Ovary (tissue), 9 donors: ENCODE data around the gene RPL31. TPM values are rescaled to one million over a fixed set of nuclear protein-coding genes. Genes with fewer than 3 reads are reported as not detected.

Experiments
- DNase-seq, 5 donors: peaks; one replicate each; pipeline ENCODE4 v3.0.0-alpha.2; 2019 to 2020
- H3K27ac ChIP-seq, 2 donors: fragments of 200-600 bp; one replicate each; pipeline versions ENCODE4 v1.5.1 to v1.8.0; 2019 to 2022
- H3K27me3 ChIP-seq: fragments of 200-600 bp; one replicate; pipeline ENCODE4 v1.8.0; 2022
- H3K36me3 ChIP-seq: fragments of 200-600 bp; sonication (generic); one replicate; pipeline ENCODE4 v1.5.1; 2019
- H3K4me1 ChIP-seq: one replicate; pipeline ENCODE4 v1.8.1; 2013; ENCODE audit warnings: mild to moderate bottlenecking, moderate library complexity; ENCODE audit not compliant: insufficient read depth
- H3K4me3 ChIP-seq: fragments of 200-600 bp; sonication (generic); one replicate; pipeline ENCODE4 v1.5.1; 2017
- H3K9me3 ChIP-seq, 2 donors: fragments of 200-600 bp in 1 of 2; sonication (generic) in 1 of 2; one replicate each; pipeline versions ENCODE4 v1.5.1 to v1.8.1; 2013 to 2019; ENCODE audit warnings: mild to moderate bottlenecking in 1 of 2, moderate library complexity in 1 of 2
- EP300 ChIP-seq: sonication (generic); formaldehyde crosslinking; IDR thresholded peaks from one replicate; pipeline ENCODE4 v1.6.1; 2017; ENCODE audit warnings: antibody characterized with exemption
- POLR2A ChIP-seq: fragments of 450-650 bp; IDR thresholded peaks from one replicate; pipeline ENCODE4 v1.6.1; 2017; ENCODE audit warnings: antibody characterized with exemption, mild to moderate bottlenecking, moderate library complexity
- WGBS, 3 donors: extraction: QIAGEN DNeasy Blood & Tissue Kit in 1 of 3; methylation state at CpG; one replicate each; pipeline versions ENCODE4 v1.1.5 to v1.1.7; 2013 to 2017; 5-methylcytosine and 5-hydroxymethylcytosine counted together
- intact Hi-C, 4 donors: fragments of 100-400 bp; cut with DNase I; formaldehyde crosslinking; loops; one replicate each; pipeline versions ENCODE4 v1.11.0 to v1.15.1; 2022 to 2023
- polyA plus RNA-seq, 2 donors: library from polyadenylated mRNA; stranded (reverse); fragments of 200-250 nt in 1 of 2; fragments of 350-450 nt in 1 of 2; fragmentation: Illumina TruSeq in 1 of 2; extraction: RNeasy Lipid Tissue Mini Kit (QIAGEN cat#74804) in 1 of 2; gene quantifications; one replicate each; pipeline ENCODE4 v1.2.3, GENCODE V29; 2013 to 2014
- total RNA-seq, 7 donors: library from RNA; depleted of rRNA in 2 of 7; stranded (reverse); fragments of >200 nt in 2 of 7; fragmentation: NEBNext Ultra II Directional in 3 of 7; extraction: Animal tissue kit (Norgen Biotek cat#: 25700) in 3 of 7; gene quantifications; one replicate each; pipeline versions ENCODE4 v1.1.0 to v1.2.4, GENCODE V29; 2016 to 2023
- TF ChIP-seq, protein P1 (sequence below), 3 donors: fragments of 450-650 bp in 2 of 3; fragments of 200-600 bp in 1 of 3; IDR thresholded peaks; one replicate each; pipeline versions ENCODE4 v1.5.1 to v1.8.0; 2016 to 2022; ENCODE audit warnings: antibody characterized with exemption in 3 of 3, mild to moderate bottlenecking in 1 of 3
- donor health status: DM: no; HTN: no; CAD: no; lungs with moderate emphysema.
- donor health status: DM: no; HTN: no; CAD: no.
- donor health status: Bipolar disorder and iron deficiency.
- donor health status: DM: yes; HTN: yes; CAD: no.
- donor health status: DM: no; HTN: no; CAD: no.
- donor health status: DM: yes; HTN: yes; CAD: no.

RPL31 gene
- total and polyA plus RNA-seq, 9 donors: 2,349 to 14,384 (median 3,108) TPM

DNA sequence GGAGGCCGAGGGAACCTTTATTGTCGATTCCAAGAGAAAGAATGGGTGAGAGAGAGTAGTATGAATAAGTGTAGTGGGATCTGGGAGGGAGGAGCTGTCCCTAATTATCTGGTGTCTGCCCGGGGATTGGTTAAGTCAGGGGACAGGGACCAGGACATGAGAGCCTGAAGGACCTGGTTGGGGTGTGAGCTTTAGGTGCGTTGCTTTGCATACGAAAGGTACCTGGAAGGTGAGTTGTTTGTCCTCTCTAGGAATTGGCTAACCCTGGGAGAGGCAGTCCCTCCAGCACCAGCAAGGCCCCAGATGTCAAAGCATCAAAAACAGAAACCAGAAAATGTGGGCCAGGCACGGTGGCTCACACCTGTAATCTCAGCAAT, 48.1 kb upstream of the RPL31 start:
- DNase-seq: no peak
- no peaks in the 10 kb centered on the region for H3K4me1 ChIP-seq
- no peaks in the 10 kb centered on the region for H3K36me3 ChIP-seq
- TF ChIP-seq, protein P1, sequence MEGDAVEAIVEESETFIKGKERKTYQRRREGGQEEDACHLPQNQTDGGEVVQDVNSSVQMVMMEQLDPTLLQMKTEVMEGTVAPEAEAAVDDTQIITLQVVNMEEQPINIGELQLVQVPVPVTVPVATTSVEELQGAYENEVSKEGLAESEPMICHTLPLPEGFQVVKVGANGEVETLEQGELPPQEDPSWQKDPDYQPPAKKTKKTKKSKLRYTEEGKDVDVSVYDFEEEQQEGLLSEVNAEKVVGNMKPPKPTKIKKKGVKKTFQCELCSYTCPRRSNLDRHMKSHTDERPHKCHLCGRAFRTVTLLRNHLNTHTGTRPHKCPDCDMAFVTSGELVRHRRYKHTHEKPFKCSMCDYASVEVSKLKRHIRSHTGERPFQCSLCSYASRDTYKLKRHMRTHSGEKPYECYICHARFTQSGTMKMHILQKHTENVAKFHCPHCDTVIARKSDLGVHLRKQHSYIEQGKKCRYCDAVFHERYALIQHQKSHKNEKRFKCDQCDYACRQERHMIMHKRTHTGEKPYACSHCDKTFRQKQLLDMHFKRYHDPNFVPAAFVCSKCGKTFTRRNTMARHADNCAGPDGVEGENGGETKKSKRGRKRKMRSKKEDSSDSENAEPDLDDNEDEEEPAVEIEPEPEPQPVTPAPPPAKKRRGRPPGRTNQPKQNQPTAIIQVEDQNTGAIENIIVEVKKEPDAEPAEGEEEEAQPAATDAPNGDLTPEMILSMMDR (IDR thresholded peaks at IDR 0.05): no peak
- TF ChIP-seq POLR2A (no peak), EP300 (no peak)
- H3K4me3 ChIP-seq: no peak overlapping the region
- intact Hi-C loops: no loop called here
- H3K27ac ChIP-seq: no peak overlapping the region
- no peaks in the 10 kb centered on the region for H3K27me3 ChIP-seq
- WGBS, 3 donors: 76 to 86% (median 83%) methylated on average over 6 of the region's 6 CpGs
- no peaks in the 10 kb centered on the region for H3K9me3 ChIP-seq

DNA sequence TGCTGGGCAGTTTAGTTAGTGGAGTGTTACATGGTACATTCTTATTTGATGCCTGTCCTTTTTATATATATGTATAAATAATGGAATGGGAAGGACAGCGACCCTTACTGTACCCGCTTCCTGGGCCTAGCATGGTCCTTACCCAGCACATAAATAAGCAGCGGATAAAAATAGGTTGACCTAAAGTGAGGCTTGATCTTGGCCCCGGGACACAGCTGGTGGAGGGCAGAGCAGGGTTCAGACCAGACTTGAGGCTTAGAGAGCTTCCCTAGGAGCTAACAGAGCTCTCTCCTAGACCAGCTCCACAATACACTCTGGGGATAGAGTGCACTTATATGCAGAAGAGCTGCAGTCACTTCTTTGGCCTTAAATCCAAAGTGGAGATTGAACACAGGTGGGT, 46.9 kb upstream of the RPL31 start:
- H3K27me3 ChIP-seq: no peaks in the 10 kb centered on the region
- H3K9me3 ChIP-seq: no peaks in the 10 kb centered on the region
- TF ChIP-seq, protein P1 (IDR thresholded peaks at IDR 0.05): no peak
- TF ChIP-seq EP300: no peak
- TF ChIP-seq POLR2A: no peak
- H3K4me3 ChIP-seq: no peak overlapping the region
- no peak for DNase-seq
- H3K36me3 ChIP-seq: no peaks in the 10 kb centered on the region
- no peaks in the 10 kb centered on the region for H3K4me1 ChIP-seq
- intact Hi-C loops: no loop called here
- no peak overlapping the region for H3K27ac ChIP-seq
- WGBS, 3 donors: 86 to 93% (median 88%) methylated on average over 4 of the region's 4 CpGs

DNA sequence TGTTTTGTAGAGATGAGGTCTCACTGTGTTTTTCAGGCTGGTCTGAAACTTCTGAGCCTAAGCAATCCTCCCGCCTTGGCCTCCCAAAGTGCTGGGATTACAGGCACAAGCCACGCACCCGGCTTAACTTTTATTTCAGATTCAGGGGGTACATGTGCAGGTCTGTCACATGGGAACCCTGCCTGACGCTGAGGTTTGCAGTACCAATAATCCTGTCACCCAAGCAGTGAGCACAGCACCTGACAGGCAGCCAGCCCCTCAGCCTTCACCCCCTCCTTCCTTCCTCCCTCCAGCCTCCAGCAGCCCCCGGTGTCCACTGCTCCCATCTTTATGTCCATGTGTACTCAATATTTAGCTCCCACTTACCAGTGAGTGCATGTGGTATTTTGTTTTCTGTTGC, 46.0 kb upstream of the RPL31 start:
- Histone ChIP-seq H3K4me3 (no peak overlapping the region), H3K27ac (no peak overlapping the region), H3K36me3 (no peaks in the 10 kb centered on the region), H3K4me1 (no peaks in the 10 kb centered on the region), H3K27me3 (no peaks in the 10 kb centered on the region), H3K9me3 (no peaks in the 10 kb centered on the region)
- no peak for TF ChIP-seq POLR2A
- TF ChIP-seq, protein P1 (IDR thresholded peaks at IDR 0.05): no peak
- TF ChIP-seq EP300: no peak
- intact Hi-C loops: no loop called here
- DNase-seq: no peak
- 95 to 96% (median 96%) methylated on average over 5 of the region's 5 CpGs for WGBS, 3 donors

DNA sequence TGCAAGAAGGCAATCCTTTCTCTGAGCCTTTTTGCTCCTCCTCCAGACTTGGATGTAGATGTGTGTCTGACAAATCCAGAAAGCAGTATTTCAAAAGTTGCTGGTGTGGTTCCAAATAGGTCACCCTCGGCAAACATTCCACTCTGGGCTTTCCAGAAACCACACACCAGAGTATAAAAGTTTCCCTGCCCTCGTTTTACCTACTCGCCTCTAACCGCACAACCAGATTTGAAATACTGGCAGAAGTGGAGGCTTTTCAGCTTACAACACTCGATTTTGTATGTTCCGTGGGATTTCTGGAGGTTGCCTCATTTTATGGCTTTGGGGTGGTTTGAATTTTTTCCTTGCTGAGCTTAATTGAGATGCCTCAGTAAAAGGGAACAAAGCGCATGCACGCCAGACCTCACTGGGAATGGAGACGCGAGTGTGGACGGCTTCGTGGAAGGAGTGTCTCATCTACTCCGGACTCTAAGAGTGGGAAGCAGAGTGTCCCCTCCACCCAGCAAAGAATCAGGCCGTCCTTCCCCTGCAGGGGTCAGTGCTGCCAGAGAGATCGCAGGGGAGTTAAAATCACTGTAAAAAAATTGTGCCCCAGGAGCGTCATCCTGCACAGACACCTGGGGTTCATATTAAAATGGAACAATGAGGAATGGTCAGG, 44.0 kb upstream of the RPL31 start:
- no peaks in the 10 kb centered on the region for H3K36me3 ChIP-seq
- H3K27ac ChIP-seq: no peak overlapping the region
- no peaks in the 10 kb centered on the region for H3K27me3 ChIP-seq
- no peak for DNase-seq
- H3K4me1 ChIP-seq: no peaks in the 10 kb centered on the region
- intact Hi-C loops: no loop called here
- H3K9me3 ChIP-seq: no peaks in the 10 kb centered on the region
- TF ChIP-seq POLR2A (no peak), EP300 (no peak)
- whole genome bisulfite sequencing, 3 donors: 54 to 55% (median 54%) methylated on average over 16 of the region's 16 CpGs
- H3K4me3 ChIP-seq: no peak overlapping the region

DNA sequence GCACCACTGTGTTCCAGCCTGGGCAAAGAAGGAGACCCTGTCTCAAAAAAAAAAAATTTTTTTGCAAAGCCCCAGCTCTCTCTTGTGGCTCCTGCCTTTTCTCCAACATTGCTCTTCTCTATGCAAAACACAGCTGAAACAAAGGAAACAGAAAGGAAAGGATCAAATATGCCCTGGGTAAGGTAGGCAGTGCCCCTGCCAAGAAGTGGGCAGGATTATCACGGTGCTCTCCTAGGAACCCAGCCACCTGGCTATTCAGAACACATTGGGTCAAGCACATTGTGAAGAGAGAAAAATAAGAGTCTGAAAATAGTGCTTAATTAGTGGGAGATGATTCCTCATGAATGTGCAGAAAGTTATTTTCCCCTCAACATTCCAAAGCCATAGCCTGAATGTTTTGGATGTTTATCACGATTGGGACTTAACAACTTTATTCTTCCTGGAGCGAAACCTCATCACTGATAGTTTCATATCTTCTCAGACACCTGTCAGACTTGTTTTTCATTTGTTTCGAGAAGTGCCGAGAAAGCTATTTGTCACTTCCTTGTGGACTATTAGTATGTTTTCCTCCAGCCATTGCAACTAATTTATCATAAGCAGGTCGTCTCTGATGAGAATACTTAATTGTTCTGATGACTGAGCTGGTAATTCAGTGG, 42.7 kb upstream of the RPL31 start:
- WGBS, 3 donors: 24 to 33% (median 30%) methylated on average over 6 of the region's 6 CpGs
- H3K27me3 ChIP-seq: no peaks in the 10 kb centered on the region
- intact Hi-C loops: no loop called here
- H3K4me1 ChIP-seq: no peaks in the 10 kb centered on the region
- no peaks in the 10 kb centered on the region for H3K36me3 ChIP-seq
- H3K4me3 ChIP-seq: no peak overlapping the region
- H3K9me3 ChIP-seq: no peaks in the 10 kb centered on the region
- H3K27ac ChIP-seq: no peak overlapping the region
- no peak for DNase-seq
- TF ChIP-seq EP300 (no peak), POLR2A (no peak)
- TF ChIP-seq, protein P1 (IDR thresholded peaks at IDR 0.05): no peak
